ENCODE data around the gene TNFRSF19.
"Not testable (repeated sequence)": the region's sequence is repeated elsewhere in the genome, so short reads cannot be mapped to it uniquely, and the experiment has no call there.

The TNFRSF19 gene, protein sequence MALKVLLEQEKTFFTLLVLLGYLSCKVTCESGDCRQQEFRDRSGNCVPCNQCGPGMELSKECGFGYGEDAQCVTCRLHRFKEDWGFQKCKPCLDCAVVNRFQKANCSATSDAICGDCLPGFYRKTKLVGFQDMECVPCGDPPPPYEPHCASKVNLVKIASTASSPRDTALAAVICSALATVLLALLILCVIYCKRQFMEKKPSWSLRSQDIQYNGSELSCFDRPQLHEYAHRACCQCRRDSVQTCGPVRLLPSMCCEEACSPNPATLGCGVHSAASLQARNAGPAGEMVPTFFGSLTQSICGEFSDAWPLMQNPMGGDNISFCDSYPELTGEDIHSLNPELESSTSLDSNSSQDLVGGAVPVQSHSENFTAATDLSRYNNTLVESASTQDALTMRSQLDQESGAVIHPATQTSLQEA

DNA sequence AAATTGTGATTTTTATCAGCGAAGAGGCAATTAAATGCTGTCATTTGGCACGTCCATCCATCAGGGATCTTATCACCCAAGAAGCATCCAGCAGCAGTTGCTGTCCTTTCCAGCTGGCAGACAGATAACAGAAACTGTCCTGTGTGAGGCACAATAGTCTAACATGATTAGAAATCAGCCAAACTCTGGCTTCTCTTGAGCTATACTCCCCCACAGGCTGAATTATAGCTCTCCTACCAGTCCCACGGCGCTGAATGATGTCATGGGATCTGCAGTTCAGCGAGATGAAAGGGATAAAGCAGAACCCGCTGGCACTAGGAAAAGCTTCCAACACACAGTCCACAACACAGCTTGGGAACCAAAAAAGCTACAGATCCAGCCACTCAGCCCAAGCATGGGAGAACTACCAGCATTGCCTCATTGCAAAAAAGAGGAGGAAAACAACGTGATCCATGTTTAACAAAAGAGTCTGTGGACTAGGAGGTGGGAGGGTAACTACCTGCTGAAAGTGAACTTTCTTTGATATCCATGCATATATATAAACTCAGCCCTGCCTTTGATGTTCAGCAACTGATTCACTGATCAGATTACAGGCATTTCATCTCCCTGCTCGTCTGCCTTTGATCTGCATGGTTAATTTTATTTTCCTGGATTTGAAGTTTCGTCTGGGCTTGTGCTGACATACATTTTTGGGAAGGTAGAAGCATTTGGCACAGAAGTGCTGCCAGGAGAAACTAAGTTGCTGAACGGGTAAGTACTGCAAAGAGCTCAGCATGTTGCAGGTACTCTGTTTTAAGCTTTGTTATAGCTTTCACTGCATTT is at the start of gene TNFRSF19:
TSS of gene TNFRSF19 (plus strand) at position 314 of the 822 bp plus-strand sequence. CDS start 19,772 bp downstream, outside the sequence.
- no peak for TF ChIP-seq POLR2A (IDR thresholded peaks at IDR 0.05; ENCODE audit: low read depth, low read length)
- FAIRE-seq, result no peak

DNA sequence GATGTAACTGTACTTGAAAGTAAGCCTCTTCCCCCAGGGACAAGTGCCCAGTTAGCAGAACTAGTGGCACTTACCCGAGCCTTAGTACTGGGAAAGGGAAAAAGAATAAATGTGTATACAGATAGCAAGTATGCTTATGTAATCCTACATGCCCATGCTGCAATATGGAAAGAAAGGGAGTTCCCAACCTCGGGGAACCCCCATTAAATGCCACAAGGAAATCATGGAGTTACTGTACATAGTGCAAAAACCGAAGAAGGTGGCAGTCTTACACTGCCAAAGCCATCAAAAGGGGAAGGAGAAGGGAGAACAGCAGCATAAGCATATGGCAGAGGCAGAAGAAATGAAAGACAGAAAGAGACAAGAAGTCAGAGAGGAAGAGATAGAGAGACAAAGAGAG is 40.3 kb upstream of the TNFRSF19 start:
- DNase-seq (ENCODE audit: insufficient read length, low spot score); FAIRE-seq: not testable (repeated sequence)

More for the DNA sequence above, at the start of gene TNFRSF19:
- no peak for DNase-seq (ENCODE audit: insufficient read length, low spot score)

DNA sequence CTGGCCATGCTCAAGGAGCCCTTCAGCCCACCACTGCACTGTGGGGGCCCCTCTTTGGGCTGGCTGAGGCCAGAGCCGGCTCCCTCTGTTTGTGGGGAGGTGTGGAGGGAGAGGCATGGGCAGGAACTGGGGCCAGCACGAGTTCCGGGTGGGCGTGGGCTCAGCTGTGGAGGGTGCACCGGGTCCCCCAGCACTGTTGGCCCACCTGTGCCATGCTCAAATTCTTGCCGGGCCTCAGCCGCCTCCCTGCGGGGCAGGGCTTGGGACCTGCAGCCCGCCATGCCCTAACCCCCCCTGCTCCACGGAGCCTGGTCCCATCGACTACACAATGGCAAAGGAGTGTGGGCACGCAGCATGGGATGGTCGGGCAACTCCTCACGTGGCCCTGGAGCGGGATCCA is 38.8 kb upstream of the TNFRSF19 start:
- FAIRE-seq, result no peak
- TF ChIP-seq POLR2A (IDR thresholded peaks at IDR 0.05; ENCODE audit: low read depth, low read length), result no peak
- no peak for DNase-seq (ENCODE audit: insufficient read length, low spot score)

DNA sequence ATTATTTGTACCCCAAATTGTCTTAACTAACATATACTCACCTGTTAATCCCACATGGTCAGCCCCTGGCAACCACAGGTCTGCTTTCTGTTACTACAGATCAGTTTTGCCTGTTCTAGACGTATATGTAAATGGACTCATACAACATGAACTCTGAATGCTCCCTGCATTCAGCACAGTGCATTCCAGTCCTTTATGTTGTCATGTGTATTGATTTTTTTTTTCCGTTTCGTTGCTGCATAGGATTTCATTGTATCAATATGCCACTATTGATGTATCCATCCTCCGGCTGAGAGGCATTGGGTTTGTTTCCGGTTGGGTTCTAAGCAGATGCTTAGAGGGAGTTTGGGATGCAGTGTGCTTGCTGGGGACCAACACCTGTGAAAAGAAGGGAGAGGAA is 36.1 kb upstream of the TNFRSF19 start:
- TF ChIP-seq POLR2A (IDR thresholded peaks at IDR 0.05; ENCODE audit: low read depth, low read length), result no peak
- DNase-seq (ENCODE audit: insufficient read length, low spot score) (no peak), FAIRE-seq (no peak)

DNA sequence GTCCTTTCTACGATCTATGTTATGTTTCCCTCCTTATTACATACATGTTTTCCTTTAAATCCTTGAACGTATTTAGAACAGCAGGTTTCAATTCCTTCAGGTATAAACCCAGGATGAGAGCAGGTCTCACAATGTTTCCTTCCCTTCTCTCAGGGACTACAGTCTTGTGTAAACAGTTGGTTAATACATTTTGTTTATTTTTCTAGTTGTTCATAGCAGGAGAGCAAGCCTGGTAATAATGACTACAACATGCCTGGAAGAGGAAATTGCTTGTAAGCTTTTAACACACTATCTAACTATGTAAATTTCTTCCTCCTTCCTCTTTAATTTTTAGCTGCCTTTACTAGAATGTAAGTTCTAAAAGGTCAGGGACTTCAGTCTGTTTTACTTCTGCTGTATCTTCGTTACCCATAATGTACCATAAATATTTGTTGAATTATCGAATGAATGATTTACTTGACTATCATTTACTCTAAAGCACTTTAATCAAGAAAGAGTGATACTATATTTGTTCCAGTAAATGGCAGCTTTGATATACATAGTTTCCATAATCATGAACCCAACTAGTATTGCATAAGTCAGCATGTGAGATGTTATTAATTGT is 28.9 kb upstream of the TNFRSF19 start:
- DNase-seq (ENCODE audit: insufficient read length, low spot score), result no peak
- FAIRE-seq, result no peak
- TF ChIP-seq POLR2A (IDR thresholded peaks at IDR 0.05; ENCODE audit: low read depth, low read length), result no peak

DNA sequence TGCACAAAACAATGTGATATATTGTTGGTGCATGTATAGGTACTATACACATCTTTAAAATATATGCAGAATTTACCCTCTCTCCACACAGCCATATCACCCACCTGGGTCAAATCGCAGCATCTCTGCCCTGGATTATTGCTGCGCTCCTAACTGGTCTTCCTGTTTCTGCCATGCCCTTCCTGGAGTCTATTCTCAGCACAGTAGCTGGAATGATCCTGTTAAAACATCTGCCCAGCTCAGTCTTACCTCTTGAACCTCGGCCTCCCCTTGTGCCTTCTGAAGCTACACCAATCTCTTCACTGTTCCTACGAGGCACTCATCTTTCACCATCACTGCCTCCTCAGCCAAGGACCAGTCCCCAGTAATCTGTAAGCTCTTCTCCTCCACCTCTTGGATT is 25.5 kb upstream of the TNFRSF19 start:
- DNase-seq (ENCODE audit: insufficient read length, low spot score) (no peak), FAIRE-seq (no peak)
- TF ChIP-seq POLR2A (IDR thresholded peaks at IDR 0.05; ENCODE audit: low read depth, low read length), result no peak

DNA sequence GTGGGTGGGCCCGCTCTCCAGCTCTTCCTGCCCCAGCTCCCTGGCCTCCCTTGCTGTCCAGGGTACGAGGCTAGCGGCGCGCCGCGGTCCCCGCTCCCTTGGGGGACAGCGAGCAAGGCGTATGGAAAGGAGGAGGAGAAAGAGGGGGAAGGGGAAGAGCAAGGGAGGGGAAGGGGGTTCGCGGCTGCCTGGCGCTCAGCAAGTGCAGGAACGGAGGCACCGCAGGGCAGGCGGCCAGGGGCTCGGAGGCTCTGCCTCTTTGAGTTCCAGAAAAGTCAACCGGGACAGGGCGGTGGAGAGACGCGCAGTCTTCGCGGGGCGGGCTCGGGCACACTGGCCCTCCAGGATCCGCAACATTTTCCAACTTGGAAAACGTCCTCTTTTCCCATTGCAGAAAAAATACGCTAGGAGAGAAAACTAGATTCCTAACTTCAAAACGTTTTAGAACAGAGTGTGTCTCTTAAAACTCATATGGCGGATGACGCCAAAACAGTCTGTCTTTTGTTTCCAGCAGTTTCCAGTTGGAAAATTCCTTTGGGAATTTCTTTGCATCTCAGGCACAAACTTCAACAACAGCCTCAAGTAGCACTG is 23.1 kb upstream of the TNFRSF19 start:
- TF ChIP-seq POLR2A (IDR thresholded peaks at IDR 0.05; ENCODE audit: low read depth, low read length), result peak; percentile 30; the same call in 1 of the 2 replicates
- no peak for FAIRE-seq
- no peak for DNase-seq (ENCODE audit: insufficient read length, low spot score)

DNA sequence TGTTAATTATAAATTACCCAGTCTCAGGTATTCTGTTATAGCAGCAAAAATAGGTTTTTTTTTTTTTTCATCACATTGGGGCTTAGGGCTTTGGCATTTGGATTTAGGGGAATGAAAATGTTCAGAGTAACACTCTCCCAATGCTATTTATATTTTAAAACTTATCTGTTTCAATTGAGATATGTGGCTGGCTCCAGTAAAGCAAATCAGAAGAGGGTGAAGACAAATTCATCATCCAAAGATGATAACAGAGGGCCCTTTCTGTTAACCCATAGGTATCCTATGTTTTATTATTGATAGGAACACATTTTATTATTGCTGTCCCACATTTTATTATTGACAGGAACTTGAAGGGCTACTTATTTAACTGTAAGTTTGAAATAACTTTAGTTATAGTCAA is 20.5 kb upstream of the TNFRSF19 start:
- DNase-seq (ENCODE audit: insufficient read length, low spot score), result no peak
- no peak for TF ChIP-seq POLR2A (IDR thresholded peaks at IDR 0.05; ENCODE audit: low read depth, low read length)
- FAIRE-seq, result no peak

DNA sequence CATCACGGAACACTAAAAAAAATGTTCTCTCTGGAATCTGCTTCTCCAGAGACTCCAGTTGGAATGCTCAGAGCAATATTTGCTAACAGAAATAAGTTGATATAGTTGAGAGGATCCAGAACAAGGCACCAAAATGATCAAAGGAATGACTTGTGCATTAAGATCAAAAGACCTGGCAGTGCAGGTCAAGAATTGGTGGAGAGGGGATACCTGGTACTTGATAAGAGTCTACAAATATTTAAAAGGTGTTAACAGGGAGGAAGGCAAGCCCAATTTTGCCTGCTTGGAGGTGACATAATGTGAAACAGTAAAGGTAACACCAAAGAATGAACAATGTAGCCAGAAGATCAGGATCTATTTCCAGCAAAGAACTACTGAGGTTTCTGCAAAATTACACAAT is 20.0 kb upstream of the TNFRSF19 start:
- no peak for DNase-seq (ENCODE audit: insufficient read length, low spot score)
- no peak for FAIRE-seq
- TF ChIP-seq POLR2A (IDR thresholded peaks at IDR 0.05; ENCODE audit: low read depth, low read length), result no peak

DNA sequence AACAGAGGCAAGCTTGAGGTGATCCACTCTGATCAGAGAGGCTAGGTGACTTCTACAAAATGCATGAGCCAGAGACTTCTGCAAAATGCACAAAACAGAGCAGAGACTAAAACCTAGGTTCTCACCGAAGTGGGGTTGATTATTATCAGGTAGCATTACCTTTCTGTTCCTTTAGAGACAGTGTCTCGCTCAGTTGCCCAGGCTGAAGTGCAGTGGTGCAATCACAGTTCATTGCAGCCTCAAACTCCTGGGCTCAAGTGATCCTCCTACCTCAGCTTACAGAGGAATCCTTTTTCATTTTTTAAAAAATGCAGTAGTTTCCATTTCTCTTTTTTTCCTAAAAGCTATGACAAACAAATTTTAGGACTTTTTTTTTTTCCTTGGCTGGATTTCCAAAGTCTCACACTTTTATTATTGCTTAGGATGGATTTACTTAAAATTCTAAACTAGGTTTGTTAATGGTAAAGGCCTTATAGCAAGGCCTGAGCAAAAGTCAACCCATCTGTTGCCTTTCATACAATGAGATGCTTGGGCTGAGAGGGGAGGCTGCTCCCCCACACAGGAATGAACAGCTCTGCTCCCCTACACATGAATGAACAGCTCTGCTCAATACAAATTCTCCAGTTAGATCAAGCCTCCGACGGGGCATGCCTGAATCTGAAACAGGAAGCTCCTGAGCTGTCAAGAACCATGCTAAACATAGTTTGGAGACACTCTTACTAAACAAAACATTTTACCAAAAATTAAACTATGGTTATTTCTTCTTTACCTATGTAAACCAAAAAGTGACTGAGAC is 18.8 kb upstream of the TNFRSF19 start:
- DNase-seq (ENCODE audit: insufficient read length, low spot score) (no peak), FAIRE-seq (no peak)
- TF ChIP-seq POLR2A (IDR thresholded peaks at IDR 0.05; ENCODE audit: low read depth, low read length), result no peak

DNA sequence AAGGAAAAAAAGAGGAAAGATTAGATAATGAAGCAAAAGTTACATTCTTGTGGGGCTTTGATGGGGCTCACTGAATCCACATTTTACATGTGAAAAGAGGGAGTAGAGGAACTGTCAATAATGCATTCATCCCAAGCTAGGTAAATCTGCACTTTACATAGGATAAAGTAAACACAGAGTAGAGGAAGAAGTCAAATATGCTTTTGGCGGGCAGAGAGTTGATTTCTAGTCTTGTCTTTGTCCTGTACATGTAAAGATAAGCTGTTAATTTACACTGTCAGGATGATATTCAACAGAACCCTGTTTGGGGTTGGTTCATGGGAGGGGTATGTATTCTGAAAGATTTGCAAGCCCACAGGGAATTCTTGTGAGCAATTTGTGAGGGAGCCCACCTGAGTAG is 18.0 kb upstream of the TNFRSF19 start:
- no peak for FAIRE-seq
- no peak for DNase-seq (ENCODE audit: insufficient read length, low spot score)
- TF ChIP-seq POLR2A (IDR thresholded peaks at IDR 0.05; ENCODE audit: low read depth, low read length), result no peak

DNA sequence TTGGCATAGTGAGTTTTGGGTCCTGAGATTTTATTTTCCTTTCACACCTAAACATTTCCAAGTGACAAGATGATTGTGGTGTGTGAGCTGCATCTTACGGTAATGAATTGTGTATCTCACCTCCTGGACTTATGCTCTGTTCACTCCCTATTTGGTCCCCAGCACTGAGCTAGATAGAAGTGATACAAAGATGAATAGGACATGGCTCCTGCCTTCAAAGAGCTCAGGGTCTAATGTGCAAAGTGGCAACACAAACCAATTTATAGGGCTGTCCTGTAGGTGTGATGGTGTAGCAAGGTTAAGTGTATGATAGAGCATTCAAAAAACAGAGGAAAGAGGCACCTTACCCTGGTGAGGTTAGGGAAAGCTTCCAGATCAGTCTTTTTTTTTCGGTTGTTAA is 17.6 kb upstream of the TNFRSF19 start:
- DNase-seq (ENCODE audit: insufficient read length, low spot score) (no peak), FAIRE-seq (no peak)
- no peak for TF ChIP-seq POLR2A (IDR thresholded peaks at IDR 0.05; ENCODE audit: low read depth, low read length)

DNA sequence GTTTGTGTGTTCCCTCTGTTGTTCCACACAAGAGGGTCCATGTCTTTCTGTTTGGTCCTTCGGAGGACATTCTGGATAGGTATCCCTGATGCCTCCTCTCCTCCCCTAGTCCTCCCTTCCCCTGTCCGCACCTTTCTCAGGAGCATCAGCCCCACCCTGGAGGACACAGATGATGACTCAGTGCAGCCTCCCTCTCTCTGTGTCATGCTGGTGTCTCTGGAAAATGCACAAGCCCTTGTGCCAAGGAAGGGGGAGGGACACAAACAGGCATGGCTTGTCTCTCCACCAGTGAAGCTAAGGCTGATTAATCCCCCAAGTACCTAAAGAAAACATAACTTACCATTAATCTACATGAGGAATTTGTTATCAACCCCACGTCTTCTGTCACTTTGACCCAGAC is 16.2 kb upstream of the TNFRSF19 start:
- DNase-seq (ENCODE audit: insufficient read length, low spot score) (no peak), FAIRE-seq (no peak)
- TF ChIP-seq POLR2A (IDR thresholded peaks at IDR 0.05; ENCODE audit: low read depth, low read length), result no peak

All from H54 (cell line).